ENCODE measurements around the gene CD86. TPM values are rescaled to one million over a fixed set of nuclear protein-coding genes. Genes with fewer than 3 reads are reported as not detected.

CD86 gene
- total and polyA plus RNA-seq, 9 of the 15 experiments (the other 6 are each of a cell fraction or from before 2014, with no cell fraction given), result 0.16 TPM; not detected in 8

DNA sequence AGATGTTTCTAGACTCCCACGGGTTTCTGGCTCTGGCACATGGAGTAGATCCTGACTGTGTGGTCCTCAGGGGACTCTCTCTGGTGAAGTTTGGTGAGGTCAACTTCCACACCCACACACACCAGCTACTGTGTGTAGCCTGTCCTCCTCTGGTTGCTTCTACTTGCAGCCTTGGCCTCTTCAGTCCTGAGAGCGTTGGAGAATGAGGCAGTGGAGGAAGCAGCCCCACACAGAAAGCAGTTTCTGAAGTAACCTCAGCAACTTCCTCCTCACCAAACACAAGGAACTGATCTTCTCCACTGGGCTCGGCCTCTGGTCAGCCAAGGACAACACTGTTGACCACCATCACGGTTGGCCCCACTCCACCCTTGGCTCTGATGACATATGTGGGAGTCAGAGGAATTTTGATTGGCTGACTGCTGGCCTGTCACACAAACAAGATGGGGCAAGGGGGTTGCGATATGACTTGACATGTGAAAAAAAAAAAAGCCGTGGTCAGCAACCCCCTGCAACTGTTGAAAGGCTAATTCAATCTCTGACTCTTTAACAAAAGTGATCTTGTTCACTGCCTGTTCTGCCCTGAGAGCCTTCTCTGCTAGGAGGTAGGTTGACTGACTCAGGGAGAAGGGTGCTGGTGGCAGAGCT is 19.6 kb downstream of the CD86 start:
- BruUV-seq (replicated peaks), result no TSS peak
- WGBS (ENCODE audit: insufficient coverage, low coverage, missing lambda C conversion rate), result 0% methylated on average over 4 of the region's 6 CpGs
- no peak overlapping the region for H3K4me2 ChIP-seq (ENCODE audit: insufficient read depth, low read length)
- H3K4me1 ChIP-seq (replicated peaks in 1 of 2; ENCODE audit: control insufficient read depth in 2 of 2, insufficient read depth in 2 of 2, low read length in 2 of 2), result no peaks in the 10 kb centered on the region
- no peak overlapping the region for H2AFZ ChIP-seq (ENCODE audit: low read depth, low read length)
- H3K9ac ChIP-seq (ENCODE audit: insufficient read depth in 1 of 2, low read depth in 2 of 2, low read length in 2 of 2), result no peak overlapping the region
- FAIRE-seq (no peak), DNase-seq (ENCODE audit: extremely low read depth in 1 of 4, low spot score in 3 of 4) (no peak), ATAC-seq (no peak)
- no peak overlapping the region for H3K27ac ChIP-seq (ENCODE audit: extremely low read depth, low read depth, low read length)
- H3K27me3 ChIP-seq (ENCODE audit: control insufficient read depth in 2 of 2, insufficient read depth in 2 of 2, low read length in 2 of 2), result peaks cover 0 to 6% of the 10 kb centered on the region in 2 experiments; a peak in 1 of 5 replicates
- no peak overlapping the region for H3K4me3 ChIP-seq
- no peaks in the 10 kb centered on the region for H3K9me3 ChIP-seq (replicated peaks; ENCODE audit: control insufficient read depth, insufficient read depth, low read depth, low read length)
- in situ Hi-C loops (cut with MboI) (loop anchor here (10.0 kb wide), 1 partner anchor 870 kb away; no protein-coding TSS in a partner anchor), intact Hi-C loops (cut with micrococcal nuclease) (no loop called here)
- H3K9me1 ChIP-seq (ENCODE audit: control insufficient read depth, insufficient read depth, low read length), result no peaks in the 10 kb centered on the region
- H4K20me1 ChIP-seq (replicated peaks; ENCODE audit: control insufficient read depth, insufficient read depth, low read length), result no peaks in the 10 kb centered on the region
- H3K79me2 ChIP-seq (ENCODE audit: control insufficient read depth, insufficient read depth, low read length), result no peaks in the 10 kb centered on the region
- POLR2A ChIA-PET, result interaction anchor here (0.6 kb wide), 1 partner anchor 11 kb away, joined by 3 read pairs; no protein-coding TSS in a partner anchor
- no peak for TF ChIP-seq NBN (IDR thresholded peaks at IDR 0.05; ENCODE audit: low read depth)
- TF ChIP-seq, protein P1, sequence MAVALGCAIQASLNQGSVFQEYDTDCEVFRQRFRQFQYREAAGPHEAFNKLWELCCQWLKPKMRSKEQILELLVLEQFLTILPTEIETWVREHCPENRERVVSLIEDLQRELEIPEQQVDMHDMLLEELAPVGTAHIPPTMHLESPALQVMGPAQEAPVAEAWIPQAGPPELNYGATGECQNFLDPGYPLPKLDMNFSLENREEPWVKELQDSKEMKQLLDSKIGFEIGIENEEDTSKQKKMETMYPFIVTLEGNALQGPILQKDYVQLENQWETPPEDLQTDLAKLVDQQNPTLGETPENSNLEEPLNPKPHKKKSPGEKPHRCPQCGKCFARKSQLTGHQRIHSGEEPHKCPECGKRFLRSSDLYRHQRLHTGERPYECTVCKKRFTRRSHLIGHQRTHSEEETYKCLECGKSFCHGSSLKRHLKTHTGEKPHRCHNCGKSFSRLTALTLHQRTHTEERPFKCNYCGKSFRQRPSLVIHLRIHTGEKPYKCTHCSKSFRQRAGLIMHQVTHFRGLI (CRISPR knock-in tag; IDR thresholded peaks at IDR 0.05), result no peak
- no peak for TF ChIP-seq RBBP5 (IDR thresholded peaks at IDR 0.05; ENCODE audit: borderline replicate concordance, insufficient read depth, low read length, poor library complexity, severe bottlenecking)
- TF ChIP-seq, protein P2, sequence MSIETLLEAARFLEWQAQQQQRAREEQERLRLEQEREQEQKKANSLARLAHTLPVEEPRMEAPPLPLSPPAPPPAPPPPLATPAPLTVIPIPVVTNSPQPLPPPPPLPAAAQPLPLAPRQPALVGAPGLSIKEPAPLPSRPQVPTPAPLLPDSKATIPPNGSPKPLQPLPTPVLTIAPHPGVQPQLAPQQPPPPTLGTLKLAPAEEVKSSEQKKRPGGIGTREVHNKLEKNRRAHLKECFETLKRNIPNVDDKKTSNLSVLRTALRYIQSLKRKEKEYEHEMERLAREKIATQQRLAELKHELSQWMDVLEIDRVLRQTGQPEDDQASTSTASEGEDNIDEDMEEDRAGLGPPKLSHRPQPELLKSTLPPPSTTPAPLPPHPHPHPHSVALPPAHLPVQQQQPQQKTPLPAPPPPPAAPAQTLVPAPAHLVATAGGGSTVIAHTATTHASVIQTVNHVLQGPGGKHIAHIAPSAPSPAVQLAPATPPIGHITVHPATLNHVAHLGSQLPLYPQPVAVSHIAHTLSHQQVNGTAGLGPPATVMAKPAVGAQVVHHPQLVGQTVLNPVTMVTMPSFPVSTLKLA (conservative IDR thresholded peaks at IDR 0.05), result no peak
- TF ChIP-seq, protein P3, sequence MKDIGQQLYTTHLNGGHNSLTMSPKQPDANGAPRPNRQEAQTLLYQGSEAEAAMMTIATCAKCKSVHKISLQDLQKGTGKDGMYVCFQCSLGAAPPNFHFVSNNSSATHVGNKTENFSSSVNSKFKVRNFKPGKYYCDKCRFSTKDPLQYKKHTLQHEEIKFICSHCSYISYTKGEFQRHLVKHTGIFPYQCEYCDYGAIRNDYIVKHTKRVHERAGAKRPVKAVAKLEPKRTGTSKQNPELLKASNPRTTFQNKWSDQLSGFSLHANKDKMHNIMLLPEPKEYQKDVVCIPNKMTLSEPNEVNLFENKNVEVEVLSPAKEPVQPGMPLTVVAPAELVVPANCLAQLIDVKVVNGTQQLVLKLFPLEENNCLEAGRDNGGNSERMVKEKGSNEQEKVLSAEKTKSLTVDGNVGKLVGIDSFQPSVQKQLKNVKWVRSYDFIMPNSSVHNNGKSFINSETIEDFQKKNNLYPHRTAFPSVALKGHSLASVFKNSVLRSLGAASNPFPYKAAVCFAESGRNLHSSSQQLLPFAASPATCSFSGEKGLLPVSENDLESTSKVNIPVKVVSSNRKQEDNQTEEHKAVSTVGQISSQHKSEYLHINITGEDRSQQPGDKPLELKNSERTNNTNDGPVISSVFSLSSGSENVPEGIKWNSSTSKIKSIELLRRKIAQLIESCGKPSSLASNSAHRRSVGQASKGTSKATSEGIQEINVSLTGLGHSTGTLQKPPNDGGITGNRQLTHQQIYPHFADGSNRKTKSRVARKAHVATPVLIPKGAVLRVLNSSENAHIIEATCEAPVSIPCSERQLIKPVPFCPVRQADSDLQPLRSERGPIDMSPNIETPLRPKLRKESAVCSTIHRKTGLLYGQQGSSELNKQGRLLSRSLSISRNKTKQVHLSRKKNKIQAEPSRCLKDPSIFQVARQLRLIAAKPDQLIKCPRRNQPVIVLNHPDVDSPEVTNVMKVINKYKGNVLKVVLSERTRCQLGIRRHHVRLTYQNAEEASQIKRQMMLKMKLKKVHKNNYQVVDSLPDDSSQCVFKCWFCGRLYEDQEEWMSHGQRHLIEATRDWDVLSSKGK (CRISPR knock-in tag; IDR thresholded peaks at IDR 0.05), result no peak
- TF ChIP-seq, protein P4, sequence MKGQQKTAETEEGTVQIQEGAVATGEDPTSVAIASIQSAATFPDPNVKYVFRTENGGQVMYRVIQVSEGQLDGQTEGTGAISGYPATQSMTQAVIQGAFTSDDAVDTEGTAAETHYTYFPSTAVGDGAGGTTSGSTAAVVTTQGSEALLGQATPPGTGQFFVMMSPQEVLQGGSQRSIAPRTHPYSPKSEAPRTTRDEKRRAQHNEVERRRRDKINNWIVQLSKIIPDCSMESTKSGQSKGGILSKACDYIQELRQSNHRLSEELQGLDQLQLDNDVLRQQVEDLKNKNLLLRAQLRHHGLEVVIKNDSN (CRISPR knock-in tag; IDR thresholded peaks at IDR 0.05), result no peak
- TF ChIP-seq, protein P5, sequence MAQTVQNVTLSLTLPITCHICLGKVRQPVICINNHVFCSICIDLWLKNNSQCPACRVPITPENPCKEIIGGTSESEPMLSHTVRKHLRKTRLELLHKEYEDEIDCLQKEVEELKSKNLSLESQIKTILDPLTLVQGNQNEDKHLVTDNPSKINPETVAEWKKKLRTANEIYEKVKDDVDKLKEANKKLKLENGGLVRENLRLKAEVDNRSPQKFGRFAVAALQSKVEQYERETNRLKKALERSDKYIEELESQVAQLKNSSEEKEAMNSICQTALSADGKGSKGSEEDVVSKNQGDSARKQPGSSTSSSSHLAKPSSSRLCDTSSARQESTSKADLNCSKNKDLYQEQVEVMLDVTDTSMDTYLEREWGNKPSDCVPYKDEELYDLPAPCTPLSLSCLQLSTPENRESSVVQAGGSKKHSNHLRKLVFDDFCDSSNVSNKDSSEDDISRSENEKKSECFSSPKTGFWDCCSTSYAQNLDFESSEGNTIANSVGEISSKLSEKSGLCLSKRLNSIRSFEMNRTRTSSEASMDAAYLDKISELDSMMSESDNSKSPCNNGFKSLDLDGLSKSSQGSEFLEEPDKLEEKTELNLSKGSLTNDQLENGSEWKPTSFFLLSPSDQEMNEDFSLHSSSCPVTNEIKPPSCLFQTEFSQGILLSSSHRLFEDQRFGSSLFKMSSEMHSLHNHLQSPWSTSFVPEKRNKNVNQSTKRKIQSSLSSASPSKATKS (CRISPR knock-in tag; IDR thresholded peaks at IDR 0.05), result no peak
- no peak for TF ChIP-seq RBM34 (IDR thresholded peaks at IDR 0.05; ENCODE audit: borderline replicate concordance, insufficient read depth, low read length)
- no peak for TF ChIP-seq ZNF239 (CRISPR knock-in tag; IDR thresholded peaks at IDR 0.05)
- TF ChIP-seq ZBED1 (IDR thresholded peaks at IDR 0.05), result no peak
- TF ChIP-seq, protein P6, sequence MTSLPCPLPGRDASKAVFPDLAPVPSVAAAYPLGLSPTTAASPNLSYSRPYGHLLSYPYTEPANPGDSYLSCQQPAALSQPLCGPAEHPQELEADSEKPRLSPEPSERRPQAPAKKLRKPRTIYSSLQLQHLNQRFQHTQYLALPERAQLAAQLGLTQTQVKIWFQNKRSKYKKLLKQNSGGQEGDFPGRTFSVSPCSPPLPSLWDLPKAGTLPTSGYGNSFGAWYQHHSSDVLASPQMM (CRISPR knock-in tag; IDR thresholded peaks at IDR 0.05), result no peak
- CTCF ChIA-PET (ENCODE audit: low intra/inter-chr PET ratio), result no interaction called here
- H3K36me3 ChIP-seq (ENCODE audit: control insufficient read depth, insufficient read depth, low read length), result no peaks in the 10 kb centered on the region
